Vagina (tissue), 2 donors: ENCODE data around the gene VWA5B2.

Experiments used
- CTCF ChIP-seq, 3 experiments: fragments of 450-650 bp in 2 of 3; fragments of 200-600 bp in 1 of 3; sonication (generic) in 1 of 3; IDR thresholded peaks; one replicate each; pipeline ENCODE4 v1.5.1; 2017 to 2019; ENCODE audit warnings: antibody characterized with exemption in 3 of 3, mild to moderate bottlenecking in 2 of 3, moderate library complexity in 2 of 3
- POLR2A ChIP-seq, 2 donors: fragments of 450-650 bp; IDR thresholded peaks; one replicate each; pipeline ENCODE4 v1.6.1; 2017; ENCODE audit warnings: antibody characterized with exemption in 2 of 2, mild to moderate bottlenecking in 2 of 2, moderate library complexity in 2 of 2
- POLR2AphosphoS5 ChIP-seq, 2 donors: sonication (generic); formaldehyde crosslinking; IDR thresholded peaks; one replicate each; pipeline ENCODE4 v1.9.0; 2017; ENCODE audit warnings: antibody characterized with exemption in 2 of 2, mild to moderate bottlenecking in 2 of 2, low read depth in 1 of 2; ENCODE audit not compliant: insufficient read depth in 1 of 2

DNA sequence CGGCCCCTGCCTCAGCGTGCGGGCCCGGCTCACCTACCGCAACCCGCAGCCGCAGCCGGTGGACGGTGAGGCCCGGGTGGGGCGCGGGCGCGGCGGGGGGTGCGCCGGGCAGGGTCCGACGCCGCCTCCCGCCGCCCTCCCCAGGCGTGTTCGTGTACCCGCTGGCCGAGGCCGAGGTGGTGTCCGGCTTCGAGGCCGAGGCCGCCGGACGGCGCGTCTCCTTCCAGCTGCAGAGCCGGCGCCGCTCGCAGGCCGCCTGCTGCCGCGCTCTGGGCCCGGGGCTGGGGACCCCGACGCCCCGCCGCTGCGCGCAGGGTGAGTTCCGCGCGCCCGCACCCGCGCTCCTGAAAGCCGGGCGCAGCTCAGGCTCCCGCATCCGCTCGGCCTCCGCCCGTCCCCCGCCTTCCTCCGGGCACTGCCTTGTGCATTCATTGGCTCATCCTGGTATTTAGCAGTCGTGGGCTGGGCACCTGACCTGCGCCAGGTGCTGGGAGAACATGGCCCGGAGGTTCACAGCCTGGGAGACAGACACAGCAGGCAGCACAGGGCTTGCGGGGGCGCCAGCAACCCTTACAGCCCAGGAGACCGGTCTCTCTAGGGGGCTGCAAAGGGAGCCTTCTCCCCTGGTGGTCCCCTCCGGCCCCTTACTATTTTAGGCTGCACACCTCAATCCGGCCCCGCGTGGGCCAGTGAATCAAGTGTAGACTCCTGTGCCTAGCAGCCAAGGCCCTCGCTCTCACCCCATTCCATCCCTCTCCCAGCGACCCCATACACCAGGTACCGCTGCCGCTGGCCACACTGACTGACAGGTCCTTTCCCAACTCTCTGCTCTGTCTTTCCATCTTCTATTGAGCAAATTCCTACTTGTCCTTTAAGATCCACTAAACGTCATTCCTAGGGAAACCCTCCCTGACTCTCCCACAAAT, 1.5 kb downstream of the VWA5B2 start:
- no peak for TF ChIP-seq POLR2A (IDR thresholded peaks at IDR 0.05)
- no peak for TF ChIP-seq CTCF (IDR thresholded peaks at IDR 0.05)
- no peak for TF ChIP-seq POLR2AphosphoS5 (IDR thresholded peaks at IDR 0.05; ENCODE audit: insufficient read depth in 1 of 2, low read depth in 1 of 2)
